Immature natural killer cell (primary cell): ENCODE measurements around the gene SAMHD1. TPM values are rescaled to one million over a fixed set of nuclear protein-coding genes. Genes with fewer than 3 reads are reported as not detected.
"Not testable (repeated sequence)": the region's sequence is repeated elsewhere in the genome, so short reads cannot be mapped to it uniquely, and the experiment has no call there.

Experiments used
- DNase-seq, 3 donors: peaks; one replicate each; pipeline ENCODE4 v3.0.0; 2022; ENCODE audit warnings: mixed read lengths in 1 of 3
- H3K27ac Mint-ChIP-seq, 6 donors: one replicate each; pipeline ENCODE4 v1.8.0; 2020; ENCODE audit warnings: mixed read lengths in 6 of 6, mild to moderate bottlenecking in 5 of 6, inconsistent platforms in 4 of 6, moderate library complexity in 3 of 6
- H3K27me3 Mint-ChIP-seq, 3 donors: one replicate each; pipeline ENCODE4 v1.8.0; 2020 to 2021; ENCODE audit warnings: low read depth in 3 of 3, mild to moderate bottlenecking in 3 of 3, mixed read lengths in 3 of 3, moderate library complexity in 3 of 3, inconsistent platforms in 1 of 3
- H3K36me3 Mint-ChIP-seq, 3 donors: one replicate each; pipeline ENCODE4 v1.8.0; 2020; ENCODE audit warnings: mixed read lengths in 3 of 3, inconsistent platforms in 2 of 3, mild to moderate bottlenecking in 2 of 3
- H3K4me1 Mint-ChIP-seq, 2 donors: one replicate each; pipeline ENCODE4 v1.8.0; 2020; ENCODE audit warnings: inconsistent platforms in 2 of 2, mild to moderate bottlenecking in 2 of 2, mixed read lengths in 2 of 2, moderate library complexity in 1 of 2
- H3K4me3 Mint-ChIP-seq, 5 donors: one replicate each; pipeline ENCODE4 v1.8.0; 2020; ENCODE audit warnings: mild to moderate bottlenecking in 5 of 5, mixed read lengths in 5 of 5, inconsistent platforms in 3 of 5, moderate library complexity in 3 of 5
- H3K9me3 Mint-ChIP-seq, 6 donors: one replicate each; pipeline ENCODE4 v1.8.0; 2020; ENCODE audit warnings: mild to moderate bottlenecking in 6 of 6, mixed read lengths in 6 of 6, inconsistent platforms in 4 of 6, moderate library complexity in 3 of 6
- polyA plus RNA-seq, 3 donors: library from polyadenylated mRNA; unstranded; fragments of 300-500 nt; fragmentation: Illumina TruSeq; gene quantifications; one replicate each; pipeline ENCODE4 v1.2.3, GENCODE V29; 2021

Gene SAMHD1
- polyA plus RNA-seq, 3 donors from 2014 or later = 202 to 354 (median 297) TPM

DNA sequence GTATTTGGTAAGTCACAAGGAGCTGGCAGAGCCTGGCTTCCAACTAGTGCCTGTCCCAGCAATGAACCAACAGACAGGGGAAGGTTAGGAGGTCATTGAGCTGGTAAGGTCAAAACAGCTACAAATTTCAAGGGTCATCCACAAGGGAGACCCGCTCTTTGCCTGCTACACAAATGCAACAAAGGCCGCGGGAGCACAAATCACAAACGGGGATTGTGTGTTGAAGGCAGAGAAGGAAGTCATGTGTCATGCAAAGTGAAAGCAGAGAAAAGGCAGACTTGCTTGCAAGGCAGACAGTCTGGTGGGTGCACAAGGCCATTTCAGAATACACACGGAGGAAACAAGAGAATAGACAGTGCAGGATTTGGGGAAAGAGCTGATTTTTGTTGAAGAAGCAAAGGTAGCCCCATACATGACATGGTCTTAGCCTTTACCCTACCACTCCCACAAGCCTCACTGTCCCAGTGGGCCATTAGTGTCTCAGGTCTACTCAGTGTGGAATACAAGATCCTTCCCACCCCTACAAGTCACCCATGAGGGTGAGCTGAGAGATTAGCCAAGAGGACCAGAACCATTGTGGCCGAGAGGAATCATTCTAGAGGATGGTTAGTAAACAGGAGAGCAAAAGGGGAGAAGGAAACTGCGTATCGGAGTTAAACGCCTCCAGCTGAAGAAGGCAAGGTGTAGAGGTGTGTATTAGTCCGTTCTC, 18.1 kb upstream of the SAMHD1 start:
- Mint-ChIP-seq H3K9me3 (no peaks in the 10 kb centered on the region), H3K4me3 (peak overlapping the region; percentile 4 to 84 (median 56)), H3K27ac (peak overlapping the region; percentile 84 to 93 (median 90)), H3K27me3 (peaks cover 0 to 2% (median 0%) of the 10 kb centered on the region in 3 donors), H3K36me3 (peaks cover 0 to 7% (median 0%) of the 10 kb centered on the region in 3 donors), H3K4me1 (peaks cover 53 to 54% of the 10 kb centered on the region in 2 donors)
- peak in 1 of 3 donors; percentile 29 for DNase-seq

- Mint-ChIP-seq H3K36me3 (peaks cover 0 to 7% (median 0%) of the 10 kb centered on the region in 3 donors), H3K9me3 (no peaks in the 10 kb centered on the region), H3K4me3 (peak overlapping the region; percentile 4 to 84 (median 56)), H3K4me1 (peaks cover 50 to 52% of the 10 kb centered on the region in 2 donors), H3K27me3 (peaks cover 0 to 2% (median 0%) of the 10 kb centered on the region in 3 donors), H3K27ac (peak overlapping the region; percentile 84 to 93 (median 90))
- DNase-seq = no peak
These were observed 17.5 kb upstream of the SAMHD1 start for GRCh38 chr20:36969051-36969450.

GRCh38 chr20:36967636-36968035, 16.1 kb upstream of the SAMHD1 start:
- no peaks in the 10 kb centered on the region for H3K9me3 Mint-ChIP-seq
- no peak for DNase-seq
- H3K4me1 Mint-ChIP-seq = peaks cover 45 to 50% of the 10 kb centered on the region in 2 donors
- H3K27ac Mint-ChIP-seq = peak overlapping the region in 3 of 6 donors; percentile 18 to 52 (median 49)
- peaks cover 0 to 7% (median 3%) of the 10 kb centered on the region in 3 donors for H3K36me3 Mint-ChIP-seq
- peaks cover 0 to 2% (median 0%) of the 10 kb centered on the region in 3 donors for H3K27me3 Mint-ChIP-seq
- no peak overlapping the region for H3K4me3 Mint-ChIP-seq

DNA sequence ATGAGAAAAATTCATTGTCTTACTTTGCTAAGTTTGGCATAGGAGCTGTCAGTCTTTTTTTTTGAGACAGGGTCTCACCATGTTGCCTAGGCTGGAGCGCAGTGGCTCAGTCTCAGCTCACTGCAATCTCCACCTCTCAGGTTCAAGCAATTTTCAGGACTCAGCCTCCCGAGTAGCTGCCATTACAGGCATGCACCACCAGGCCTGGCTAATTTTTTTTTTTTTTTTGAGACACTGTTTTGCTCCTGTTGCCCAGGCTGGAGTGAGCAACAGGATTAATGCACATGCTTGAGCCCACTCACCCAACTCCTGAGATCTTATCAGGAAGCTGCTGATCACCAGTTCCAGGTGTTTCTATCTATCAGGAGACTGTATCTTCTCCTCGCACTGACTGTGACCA, 15.5 kb upstream of the SAMHD1 start:
- peaks cover 46 to 56% of the 10 kb centered on the region in 2 donors for H3K4me1 Mint-ChIP-seq
- not testable (repeated sequence) for DNase-seq, H3K36me3 Mint-ChIP-seq, H3K27me3 Mint-ChIP-seq, H3K27ac Mint-ChIP-seq, H3K9me3 Mint-ChIP-seq, H3K4me3 Mint-ChIP-seq

DNA sequence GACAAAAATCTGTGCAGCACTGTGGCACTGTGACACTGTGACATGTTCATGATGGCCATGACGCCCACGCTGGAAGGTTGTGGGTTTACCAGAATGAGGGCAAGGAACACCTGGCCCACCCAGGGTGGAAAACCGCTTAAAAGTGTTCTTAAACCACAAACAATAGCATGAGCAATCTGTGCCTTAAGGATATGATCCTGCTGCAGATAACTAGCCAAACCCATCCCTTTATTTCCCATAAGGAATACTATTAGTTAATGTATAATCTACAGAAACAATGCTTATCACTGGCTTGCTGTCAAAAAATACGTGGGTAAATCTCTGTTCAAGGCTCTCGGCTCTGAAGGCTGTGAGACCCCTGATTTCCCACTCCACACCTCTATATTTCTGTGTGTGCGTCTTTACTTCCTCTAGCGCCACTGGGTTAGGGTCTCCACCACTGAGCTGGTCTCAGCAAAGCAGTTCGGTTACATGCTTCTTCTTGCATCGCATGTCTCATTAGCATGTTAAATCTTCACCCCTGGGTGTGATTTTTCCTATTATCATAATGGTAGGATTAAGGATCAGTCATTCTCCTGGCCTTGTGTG, 10.9 kb upstream of the SAMHD1 start:
- not testable (repeated sequence) for H3K27me3 Mint-ChIP-seq, H3K9me3 Mint-ChIP-seq, H3K36me3 Mint-ChIP-seq, DNase-seq, H3K4me3 Mint-ChIP-seq
- peaks cover 4 to 18% of the 10 kb centered on the region in 2 donors for H3K4me1 Mint-ChIP-seq
- peak overlapping the region in 1 of 6 donors; percentile 51 for H3K27ac Mint-ChIP-seq

GRCh38 chr20:36959242-36959641, 7.7 kb upstream of the SAMHD1 start:
- Mint-ChIP-seq H3K36me3 (peaks cover 0 to 4% (median 4%) of the 10 kb centered on the region in 3 donors), H3K27me3 (peaks cover 0 to 8% (median 0%) of the 10 kb centered on the region in 3 donors), H3K4me3 (no peak overlapping the region), H3K4me1 (peaks cover 14 to 36% of the 10 kb centered on the region in 2 donors), H3K27ac (no peak overlapping the region), H3K9me3 (peaks cover 0 to 1% (median 0%) of the 10 kb centered on the region in 6 donors)
- DNase-seq = no peak

DNA sequence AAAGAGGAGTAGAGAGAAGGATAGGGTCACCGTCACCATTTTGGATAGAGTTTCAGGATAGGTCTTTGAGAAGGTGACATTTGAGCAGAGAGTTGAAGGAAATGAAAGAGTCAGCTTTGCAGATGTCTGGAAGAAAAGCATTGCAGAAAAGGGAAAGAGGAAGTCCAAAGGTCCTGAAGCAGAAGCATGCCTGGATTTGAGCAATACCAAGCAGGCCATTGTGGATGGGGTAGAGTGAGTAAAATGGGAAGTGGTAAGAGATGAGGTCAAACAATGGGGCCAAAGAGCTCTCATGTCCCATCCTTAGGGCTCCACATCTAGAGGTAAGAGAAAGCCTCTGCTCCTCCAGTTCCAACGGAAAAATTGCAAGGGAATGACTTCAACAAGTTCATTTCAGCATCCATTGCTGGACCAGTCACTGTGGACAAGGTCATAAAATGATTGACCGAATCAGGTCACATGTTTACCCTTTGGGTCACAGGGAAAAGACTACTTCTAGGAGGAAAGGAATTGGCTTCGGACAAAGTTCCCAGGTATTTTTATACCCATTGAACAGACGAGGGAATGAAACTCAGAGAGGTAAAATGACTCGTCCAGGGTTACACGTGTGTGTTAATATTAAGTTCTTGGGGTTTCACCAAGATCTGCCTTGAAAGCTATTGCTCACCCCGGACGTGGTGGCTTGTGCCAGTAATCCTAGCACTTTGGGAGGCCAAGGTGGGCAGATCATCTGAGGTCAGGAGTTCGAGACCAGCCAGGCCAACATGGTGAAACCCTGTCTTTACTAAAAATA, 6.6 kb upstream of the SAMHD1 start:
- H3K27ac Mint-ChIP-seq = peak overlapping the region in 1 of 6 donors; percentile 52
- H3K27me3 Mint-ChIP-seq = peaks cover 0 to 10% (median 2%) of the 10 kb centered on the region in 3 donors
- peaks cover 0 to 1% (median 0%) of the 10 kb centered on the region in 6 donors for H3K9me3 Mint-ChIP-seq
- peaks cover 0 to 4% (median 4%) of the 10 kb centered on the region in 3 donors for H3K36me3 Mint-ChIP-seq
- no peak for DNase-seq
- no peak overlapping the region for H3K4me3 Mint-ChIP-seq
- peaks cover 17 to 40% of the 10 kb centered on the region in 2 donors for H3K4me1 Mint-ChIP-seq

DNA sequence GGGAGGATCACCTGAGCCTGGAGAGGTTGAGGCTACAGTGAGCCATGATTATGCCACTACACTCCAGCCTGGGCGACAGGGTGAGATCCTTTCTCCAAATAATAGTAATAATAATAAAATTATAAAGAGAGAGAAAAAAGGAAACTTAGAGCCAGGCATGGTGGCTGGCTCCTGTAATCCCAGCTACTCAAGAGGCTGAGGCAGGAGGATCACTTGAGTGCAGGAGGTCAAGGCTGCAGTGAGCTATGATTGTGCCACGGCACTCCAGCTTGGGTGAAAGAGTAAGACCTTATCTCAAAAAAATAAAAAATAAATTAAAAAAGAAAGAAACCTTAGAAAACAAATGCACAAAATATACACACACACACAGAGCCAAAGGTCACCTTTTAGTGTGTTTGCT, 5.2 kb upstream of the SAMHD1 start:
- Mint-ChIP-seq H3K27ac (no peak overlapping the region), H3K27me3 (peaks cover under 1 to 11% (median 3%) of the 10 kb centered on the region in 3 donors), H3K4me3 (no peak overlapping the region), H3K4me1 (peaks cover 23 to 36% of the 10 kb centered on the region in 2 donors), H3K36me3 (peaks cover 0 to 4% (median 0%) of the 10 kb centered on the region in 3 donors), H3K9me3 (peaks cover 0 to 1% (median 0%) of the 10 kb centered on the region in 6 donors)
- no peak for DNase-seq

GRCh38 chr20:36956016-36956415, 4.5 kb upstream of the SAMHD1 start:
- Mint-ChIP-seq H3K27ac (no peak overlapping the region), H3K27me3 (peaks cover 6 to 15% (median 6%) of the 10 kb centered on the region in 3 donors), H3K36me3 (peaks cover 0 to 4% (median 0%) of the 10 kb centered on the region in 3 donors), H3K4me3 (no peak overlapping the region), H3K4me1 (peaks cover 26 to 39% of the 10 kb centered on the region in 2 donors), H3K9me3 (no peaks in the 10 kb centered on the region)
- no peak for DNase-seq

- peak overlapping the region; percentile 86 to 99 (median 94) for H3K27ac Mint-ChIP-seq
- DNase-seq = no peak
These were observed 651 bp upstream of the SAMHD1 start for GRCh38 chr20:36951979-36952738.

GRCh38 chr20:36950414-36951197, 902 bp downstream of the SAMHD1 start:
- DNase-seq = peak; percentile 58 to 63 (median 63)
- no peaks in the 10 kb centered on the region for H3K9me3 Mint-ChIP-seq
- peaks cover 59 to 64% of the 10 kb centered on the region in 2 donors for H3K4me1 Mint-ChIP-seq
- H3K27ac Mint-ChIP-seq = peak overlapping the region; percentile 86 to 96 (median 94)
- H3K4me3 Mint-ChIP-seq = peak overlapping the region; percentile 93 to 100 (median 98)
- H3K36me3 Mint-ChIP-seq = peaks cover 5 to 17% (median 14%) of the 10 kb centered on the region in 3 donors
- peaks cover 6 to 26% (median 10%) of the 10 kb centered on the region in 3 donors for H3K27me3 Mint-ChIP-seq

More at GRCh38 chr20:36951979-36952738, 651 bp upstream of the SAMHD1 start:
- H3K27me3 Mint-ChIP-seq = peaks cover 6 to 26% (median 8%) of the 10 kb centered on the region in 3 donors
- no peaks in the 10 kb centered on the region for H3K9me3 Mint-ChIP-seq
- H3K4me3 Mint-ChIP-seq = peak overlapping the region; percentile 93 to 100 (median 98)
- peaks cover 2 to 5% (median 4%) of the 10 kb centered on the region in 3 donors for H3K36me3 Mint-ChIP-seq
- H3K4me1 Mint-ChIP-seq = peaks cover 51 to 57% of the 10 kb centered on the region in 2 donors

GRCh38 chr20:36941401-36941835, 10.1 kb downstream of the SAMHD1 start:
- peak overlapping the region; percentile 80 to 98 (median 93) for H3K27ac Mint-ChIP-seq
- peaks cover 32 to 56% (median 32%) of the 10 kb centered on the region in 3 donors for H3K36me3 Mint-ChIP-seq
- peaks cover 72 to 80% of the 10 kb centered on the region in 2 donors for H3K4me1 Mint-ChIP-seq
- DNase-seq = no peak
- no peaks in the 10 kb centered on the region for H3K9me3 Mint-ChIP-seq
- no peaks in the 10 kb centered on the region for H3K27me3 Mint-ChIP-seq
- H3K4me3 Mint-ChIP-seq = peak overlapping the region; percentile 8 to 74 (median 54)
